ENCODE data around the gene FAM107B.
A peak's percentile ranks its signal among the peaks of the same experiment; 100 is the strongest.

FAM107B gene

GRCh38 chr10:14534152-14534551 is 240.5 kb downstream of the FAM107B start:
- TF ChIP-seq CTCF (conservative IDR thresholded peaks at IDR 0.05; ENCODE audit: low read depth, low read length) = no peak
- no peak for DNase-seq (ENCODE audit: low read depth)
- H3K4me3 ChIP-seq (ENCODE audit: low read depth, low read length) = no peak overlapping the region

- DNase-seq (ENCODE audit: low read depth) = no peak
- TF ChIP-seq CTCF (conservative IDR thresholded peaks at IDR 0.05; ENCODE audit: low read depth, low read length) = no peak
- no peak overlapping the region for H3K4me3 ChIP-seq (ENCODE audit: low read depth, low read length)
Observed at GRCh38 chr10:14533295-14533694, 241.4 kb downstream of the FAM107B start.

- no peak for TF ChIP-seq CTCF (conservative IDR thresholded peaks at IDR 0.05; ENCODE audit: low read depth, low read length)
- no peak for DNase-seq (ENCODE audit: low read depth)
- no peak overlapping the region for H3K4me3 ChIP-seq (ENCODE audit: low read depth, low read length)
Observed at GRCh38 chr10:14532473-14533251, 242.0 kb downstream of the FAM107B start.

- DNase-seq (ENCODE audit: low read depth) = no peak
- no peak overlapping the region for H3K4me3 ChIP-seq (ENCODE audit: low read depth, low read length)
Observed at GRCh38 chr10:14531974-14532373, 242.7 kb downstream of the FAM107B start.

GRCh38 chr10:14530465-14530864 is 244.2 kb downstream of the FAM107B start:
- no peak overlapping the region for H3K4me3 ChIP-seq (ENCODE audit: low read depth, low read length)
- no peak for DNase-seq (ENCODE audit: low read depth)
- no peak for TF ChIP-seq CTCF (conservative IDR thresholded peaks at IDR 0.05; ENCODE audit: low read depth, low read length)

More at GRCh38 chr10:14531974-14532373, 242.7 kb downstream of the FAM107B start:
- TF ChIP-seq CTCF (conservative IDR thresholded peaks at IDR 0.05; ENCODE audit: low read depth, low read length) = no peak

- no peak for TF ChIP-seq CTCF (conservative IDR thresholded peaks at IDR 0.05; ENCODE audit: low read depth, low read length)
- no peak overlapping the region for H3K4me3 ChIP-seq (ENCODE audit: low read depth, low read length)
- DNase-seq (ENCODE audit: low read depth) = peak; percentile 31
Observed at GRCh38 chr10:14529351-14529750, 245.3 kb downstream of the FAM107B start.

GRCh38 chr10:14528450-14528849 is 246.2 kb downstream of the FAM107B start:
- no peak for DNase-seq (ENCODE audit: low read depth)
- no peak overlapping the region for H3K4me3 ChIP-seq (ENCODE audit: low read depth, low read length)
- no peak for TF ChIP-seq CTCF (conservative IDR thresholded peaks at IDR 0.05; ENCODE audit: low read depth, low read length)

All from choroid plexus epithelial cell (primary cell).